SK-N-DZ (cell line): ENCODE data around the gene SCYGR5. TPM values are rescaled to one million over a fixed set of nuclear protein-coding genes. Genes with fewer than 3 reads are reported as not detected.
"Not testable (repeated sequence)": the region's sequence is repeated elsewhere in the genome, so short reads cannot be mapped to it uniquely, and the experiment has no call there.

ENCODE experiments used
- DNase-seq: peaks from one replicate; pipeline ENCODE4 v3.0.0-alpha.2; 2015; ENCODE audit warnings: low spot score
- polyA plus RNA-seq, 2 experiments: library from polyadenylated mRNA; depleted of rRNA; stranded (reverse); fragments of >200 nt; gene quantifications; 2 replicates each; pipeline ENCODE4 v1.2.3, GENCODE V29; 2014

SCYGR5 gene
- polyA plus RNA-seq (2014; cell fraction: cytosol; rRNA removed): not detected in 2 replicates
- not detected in 2 replicates for polyA plus RNA-seq (2014; cell fraction: nucleus; rRNA removed)

- DNase-seq: not testable (repeated sequence)
Observed at GRCh38 chr2:227666631-227667170, at the start of gene SCYGR5. TSS of gene SCYGR5 (plus strand) at chr2:227666804. CDS start at chr2:227666804, 0 bp downstream.

- peak; percentile 15 for DNase-seq
Observed at GRCh38 chr2:227617316-227618230, 49.0 kb upstream of the SCYGR5 start, which contains the start of gene SCYGR4. TSS of gene SCYGR4 (plus strand) at chr2:227617498. CDS start at chr2:227617498, 0 bp downstream.

GRCh38 chr2:227623226-227623625 is 43.4 kb upstream of the SCYGR5 start:
- no peak for DNase-seq

- no peak for DNase-seq
Observed at GRCh38 chr2:227625420-227625819, 41.2 kb upstream of the SCYGR5 start.

- DNase-seq: no peak
Observed at GRCh38 chr2:227626580-227627151, 39.9 kb upstream of the SCYGR5 start.

- no peak for DNase-seq
Observed at GRCh38 chr2:227627769-227628168, 38.8 kb upstream of the SCYGR5 start.

- DNase-seq: peak; percentile 73
Observed at GRCh38 chr2:227629435-227629834, 37.2 kb upstream of the SCYGR5 start.

- DNase-seq: peak; percentile 7
Observed at GRCh38 chr2:227630322-227630721, 36.3 kb upstream of the SCYGR5 start.

GRCh38 chr2:227632827-227633226 is 33.8 kb upstream of the SCYGR5 start:
- no peak for DNase-seq

GRCh38 chr2:227634201-227634600 is 32.4 kb upstream of the SCYGR5 start:
- DNase-seq: no peak

GRCh38 chr2:227642656-227643055 is 23.9 kb upstream of the SCYGR5 start:
- DNase-seq: no peak

GRCh38 chr2:227643990-227644551 is 22.5 kb upstream of the SCYGR5 start:
- DNase-seq: no peak

GRCh38 chr2:227653419-227653818 is 13.2 kb upstream of the SCYGR5 start:
- DNase-seq: no peak

- DNase-seq: no peak
Observed at GRCh38 chr2:227654426-227654825, 12.2 kb upstream of the SCYGR5 start.

- DNase-seq: no peak
Observed at GRCh38 chr2:227655454-227655853, 11.2 kb upstream of the SCYGR5 start.

GRCh38 chr2:227657199-227657845 is 9.3 kb upstream of the SCYGR5 start:
- no peak for DNase-seq

GRCh38 chr2:227661025-227661649 is 5.5 kb upstream of the SCYGR5 start:
- DNase-seq: peak; percentile 87

- DNase-seq: no peak
Observed at GRCh38 chr2:227661827-227662226, 4.8 kb upstream of the SCYGR5 start.

- DNase-seq: no peak
Observed at GRCh38 chr2:227665189-227665940, 1.2 kb upstream of the SCYGR5 start.
